ENCODE data around the gene SPEM1.

The SPEM1 gene

GRCh38 chr17:7419819-7420610 is at the start of gene SPEM1:
Gene SPEM1, plus strand, starts transcription at chr17:7420324. Its CDS starts 61 bp downstream, at chr17:7420385.
- DNase-seq (ENCODE audit: low read depth, low spot score) = no peak

DNA sequence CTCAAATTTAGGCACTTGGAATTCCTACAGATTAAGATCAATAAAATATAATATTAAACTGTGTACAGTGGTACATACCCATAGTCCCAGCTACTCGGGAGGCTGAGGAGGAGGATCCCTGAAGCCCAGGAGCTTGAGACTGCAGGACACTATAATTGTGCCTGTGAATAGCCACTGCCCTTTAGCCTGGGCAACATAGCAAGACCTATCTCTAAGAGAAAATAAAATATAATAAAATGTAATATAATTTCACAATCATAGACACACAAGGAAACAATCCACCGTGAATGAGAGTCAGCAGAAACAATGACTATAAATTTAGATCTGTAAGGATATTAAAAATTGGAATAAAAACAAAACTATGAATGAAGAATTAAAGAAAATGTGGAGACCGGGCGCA is 49.3 kb upstream of the SPEM1 start:
- DNase-seq (ENCODE audit: low read depth, low spot score) = no peak

DNA sequence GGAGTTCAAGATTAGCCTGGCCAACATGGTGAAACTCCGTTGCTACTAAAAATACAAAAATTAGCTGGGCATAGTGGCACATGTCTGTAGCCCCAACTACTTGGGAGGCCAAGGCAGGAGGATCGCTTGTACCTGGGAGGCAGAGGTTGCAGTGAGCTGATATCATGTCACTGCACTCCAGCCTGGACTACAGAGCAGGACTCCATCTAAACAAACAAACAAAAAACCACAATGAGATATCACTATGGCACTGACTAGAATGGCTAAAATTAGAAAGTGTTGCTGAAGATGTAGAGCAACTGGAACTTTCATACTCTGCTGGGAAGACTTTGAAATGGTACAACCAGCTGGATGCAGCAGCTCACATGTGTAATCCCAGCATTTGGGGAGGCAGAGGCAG is 45.8 kb upstream of the SPEM1 start:
- DNase-seq (ENCODE audit: low read depth, low spot score) = no peak

GRCh38 chr17:7379134-7379533 is 41.0 kb upstream of the SPEM1 start:
- no peak for DNase-seq (ENCODE audit: low read depth, low spot score)

GRCh38 chr17:7380321-7380720 is 39.8 kb upstream of the SPEM1 start:
- DNase-seq (ENCODE audit: low read depth, low spot score) = peak; percentile 71

DNA sequence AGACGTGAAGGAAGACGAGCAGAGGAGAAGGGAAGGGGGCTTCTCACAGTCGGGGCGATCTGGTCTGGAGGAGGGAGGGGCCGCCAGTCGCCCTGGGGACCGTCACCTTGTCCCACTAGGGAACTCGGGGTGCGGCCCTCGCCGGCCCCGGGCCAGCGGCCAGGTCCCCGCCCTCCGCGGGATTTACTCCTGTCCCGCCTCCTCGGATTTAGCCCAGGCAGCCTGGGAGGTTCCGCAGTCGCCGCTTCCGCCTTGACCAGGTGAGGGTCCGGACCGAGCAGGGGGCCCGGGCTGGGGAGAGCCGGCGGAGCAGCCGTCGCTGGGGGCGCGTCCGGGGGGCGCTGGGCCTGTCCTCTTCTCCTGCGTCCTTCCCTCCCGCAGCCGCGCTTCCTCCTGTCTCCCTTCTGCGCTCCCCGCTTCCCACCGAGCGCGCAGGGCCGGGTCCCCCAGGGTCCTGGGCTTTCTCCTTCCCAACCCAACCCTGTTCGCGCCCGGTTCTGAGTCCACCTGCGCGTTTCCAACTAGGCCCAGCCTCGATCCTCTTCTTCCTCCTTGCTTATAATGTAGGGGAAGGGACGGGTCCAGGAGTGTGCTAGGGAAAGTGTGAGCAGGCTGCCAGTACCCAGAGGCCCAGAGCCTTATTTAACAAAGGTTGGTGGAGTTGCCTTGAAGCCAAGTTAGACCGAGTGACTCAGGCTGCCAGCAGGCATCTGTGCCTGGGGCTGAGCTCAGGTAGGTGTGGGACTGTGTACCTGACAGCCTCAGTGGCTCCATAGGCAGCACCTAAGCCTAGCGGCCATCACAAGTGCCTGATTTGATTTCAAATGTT is 39.1 kb upstream of the SPEM1 start, which contains the start of gene TNK1:
TSS of gene TNK1 (plus strand) at position 235 of the 829 bp plus-strand sequence. CDS start 1,838 bp downstream, outside the sequence.
- DNase-seq (ENCODE audit: low read depth, low spot score) = peak; percentile 24

GRCh38 chr17:7382901-7383300 is 37.2 kb upstream of the SPEM1 start:
- no peak for DNase-seq (ENCODE audit: low read depth, low spot score)

DNA sequence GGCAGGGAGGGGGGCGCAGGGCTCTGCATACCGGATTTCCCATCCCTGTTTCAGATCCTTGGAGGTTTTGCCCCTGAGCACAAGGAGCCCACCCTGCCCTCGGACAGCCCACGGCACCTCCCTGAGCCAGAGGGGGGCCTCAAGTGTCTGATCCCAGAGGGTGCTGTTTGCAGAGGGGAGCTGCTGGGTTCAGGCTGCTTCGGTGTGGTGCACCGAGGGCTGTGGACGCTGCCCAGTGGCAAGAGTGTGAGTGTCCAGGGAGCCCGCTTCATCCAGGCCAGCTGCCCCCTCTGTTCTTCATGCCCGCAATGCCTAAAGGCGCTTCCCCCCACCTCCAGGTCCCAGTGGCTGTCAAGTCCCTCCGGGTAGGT is 36.8 kb upstream of the SPEM1 start:
- no peak for DNase-seq (ENCODE audit: low read depth, low spot score)

- peak; percentile 81 for DNase-seq (ENCODE audit: low read depth, low spot score)
Observed at GRCh38 chr17:7383742-7384488, 36.2 kb upstream of the SPEM1 start.

DNA sequence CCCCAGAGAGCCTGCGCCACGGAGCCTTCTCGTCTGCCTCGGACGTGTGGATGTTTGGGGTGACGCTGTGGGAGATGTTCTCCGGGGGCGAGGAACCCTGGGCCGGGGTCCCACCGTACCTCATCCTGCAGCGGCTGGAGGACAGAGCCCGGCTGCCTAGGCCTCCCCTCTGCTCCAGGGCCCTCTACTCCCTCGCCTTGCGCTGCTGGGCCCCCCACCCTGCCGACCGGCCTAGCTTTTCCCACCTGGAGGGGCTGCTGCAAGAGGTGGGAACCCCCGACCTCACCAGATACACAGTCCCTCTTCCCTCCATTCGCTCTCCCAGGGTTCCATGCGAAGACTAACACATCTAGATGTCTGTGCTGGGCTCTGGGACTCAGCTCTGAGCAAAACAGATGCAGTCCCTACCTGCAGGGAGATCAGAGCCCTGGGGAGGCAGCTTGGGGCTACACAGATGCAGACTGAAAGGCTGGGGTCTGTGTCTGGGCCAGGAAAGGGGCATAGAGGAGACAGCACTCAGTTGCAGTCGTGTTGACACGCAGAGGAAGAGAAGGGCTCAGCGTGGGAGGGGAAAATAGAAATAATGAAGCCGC is 35.5 kb upstream of the SPEM1 start:
- no peak for DNase-seq (ENCODE audit: low read depth, low spot score)

GRCh38 chr17:7388856-7389255 is 31.3 kb upstream of the SPEM1 start:
- DNase-seq (ENCODE audit: low read depth, low spot score) = no peak

DNA sequence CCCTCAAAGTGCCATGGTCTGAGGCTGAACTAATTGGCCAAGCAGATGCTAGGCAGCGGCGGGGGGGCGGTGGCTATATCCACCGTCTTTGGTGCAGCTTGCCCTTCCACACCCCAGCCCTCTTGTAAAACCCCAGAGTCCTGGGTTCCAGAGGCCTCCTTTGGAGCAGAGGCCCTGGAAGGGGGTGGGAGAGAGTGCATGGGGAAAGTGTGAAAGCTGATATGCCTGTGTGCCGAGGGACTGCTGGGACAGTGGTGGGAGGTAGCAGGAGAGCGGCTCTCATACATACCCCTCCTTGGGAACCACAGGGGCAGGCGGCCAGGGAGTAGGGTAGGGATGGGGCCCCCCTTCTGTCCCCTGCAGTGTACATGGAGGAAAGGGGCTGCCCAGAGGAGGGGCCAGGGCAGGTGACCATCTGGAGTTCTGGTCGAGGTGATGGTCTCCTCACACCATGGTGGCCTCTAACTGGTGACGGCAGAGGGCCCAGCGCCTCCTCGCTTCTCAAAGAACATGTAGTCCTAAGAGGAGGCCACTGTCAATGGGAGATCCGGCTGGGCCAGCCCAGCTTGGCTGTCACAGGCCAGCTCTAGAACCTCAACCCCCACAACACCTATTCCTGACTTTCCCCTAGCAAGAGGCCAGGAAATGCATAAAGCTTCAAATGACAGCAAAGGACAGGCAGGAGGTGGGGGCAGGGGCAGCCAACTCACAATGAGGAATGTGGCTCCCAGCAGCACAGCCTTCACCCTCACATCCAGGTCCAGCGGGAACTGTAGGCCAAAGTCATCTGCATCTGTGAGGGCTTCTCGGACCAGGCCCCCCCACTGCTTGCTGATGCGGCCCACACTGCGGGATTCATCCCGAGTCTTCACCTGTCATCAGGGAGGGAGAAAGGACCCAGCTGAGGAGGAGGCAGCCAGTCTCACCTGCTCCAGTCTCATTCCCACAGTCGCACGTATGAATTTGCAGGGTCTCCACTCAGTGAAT is 29.9 kb upstream of the SPEM1 start:
- DNase-seq (ENCODE audit: low read depth, low spot score) = no peak

GRCh38 chr17:7391307-7391706 is 28.8 kb upstream of the SPEM1 start:
- DNase-seq (ENCODE audit: low read depth, low spot score) = no peak

GRCh38 chr17:7392696-7393612 is 27.2 kb upstream of the SPEM1 start:
- DNase-seq (ENCODE audit: low read depth, low spot score) = no peak

DNA sequence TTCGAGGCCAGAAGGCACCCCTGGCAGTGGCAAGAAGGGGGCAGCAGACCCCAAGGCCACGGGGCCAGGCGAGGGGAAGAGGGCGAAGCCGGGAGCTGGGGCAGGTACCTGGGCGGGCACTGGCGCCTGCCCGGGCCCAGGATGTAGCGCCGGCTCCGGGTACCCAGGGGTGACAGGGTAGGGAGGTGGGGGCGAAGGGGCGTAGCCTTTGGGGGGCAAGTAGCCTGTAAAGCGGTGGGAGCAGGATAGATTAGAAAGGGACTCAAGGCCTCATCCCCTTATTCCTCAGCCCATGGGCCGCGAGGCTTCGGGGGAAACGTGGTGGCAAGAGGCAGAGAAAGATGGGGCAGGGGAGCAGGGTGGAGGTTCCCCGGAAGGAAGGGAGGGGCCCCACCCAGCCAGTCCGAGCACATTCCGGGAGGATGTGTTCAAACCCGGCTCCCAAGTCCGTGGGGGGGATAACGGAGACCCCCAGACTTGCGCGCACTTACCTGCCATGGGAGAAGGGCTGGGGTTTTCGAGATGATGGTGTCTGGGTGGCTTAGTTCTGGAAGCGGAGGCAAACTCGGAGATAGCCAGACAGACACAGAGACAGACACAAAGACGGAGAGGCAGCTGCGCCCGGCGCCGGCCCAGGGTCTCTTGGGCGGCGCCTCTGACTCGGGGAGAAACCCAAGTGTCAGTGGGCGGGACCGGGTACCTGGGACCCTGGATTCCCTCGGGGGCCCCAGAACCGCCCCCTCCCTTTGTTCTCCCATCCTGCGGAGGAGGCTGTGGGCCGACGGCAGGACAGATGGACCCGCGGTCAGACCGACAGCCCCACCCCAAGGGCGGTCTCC is 26.3 kb upstream of the SPEM1 start:
- peak; percentile 39 for DNase-seq (ENCODE audit: low read depth, low spot score)

GRCh38 chr17:7394452-7395191 is 25.5 kb upstream of the SPEM1 start, which contains the start of gene PLSCR3:
Gene PLSCR3, minus strand, starts transcription at chr17:7394525. Its CDS starts 415 bp downstream, at chr17:7394110.
- DNase-seq (ENCODE audit: low read depth, low spot score) = peak; percentile 94

DNA sequence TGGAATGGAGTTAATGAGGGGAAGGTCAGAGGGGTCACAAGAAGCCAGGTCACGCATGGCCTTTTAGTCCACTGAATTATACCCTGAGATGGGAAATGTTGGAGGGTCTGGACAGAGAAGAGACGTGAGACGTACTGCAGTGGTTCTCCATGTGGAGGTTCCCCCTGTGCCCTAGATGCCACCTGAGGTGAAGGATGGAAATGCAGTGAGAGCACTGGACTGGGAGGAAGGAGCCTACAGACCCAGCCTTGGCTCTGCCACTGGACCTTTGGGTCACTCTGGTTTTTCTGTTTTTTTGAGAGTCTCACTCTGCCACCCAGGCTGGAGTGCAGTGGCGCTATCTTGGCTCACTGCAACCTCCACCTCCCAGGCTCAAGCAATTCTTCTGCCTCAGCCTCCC is 24.0 kb upstream of the SPEM1 start:
- DNase-seq (ENCODE audit: low read depth, low spot score) = no peak

GRCh38 chr17:7398612-7399011 is 21.5 kb upstream of the SPEM1 start:
- DNase-seq (ENCODE audit: low read depth, low spot score) = no peak

Data from astrocyte of the hippocampus (primary cell).